NCI-H2196 treated with DMSO at 0.1 percent for 48 hours (cell line): Measurements from ENCODE around the gene PDSS2.
"Not testable (repeated sequence)": the region's sequence is repeated elsewhere in the genome, so short reads cannot be mapped to it uniquely, and the experiment has no call there.

Experiments used
- DNase-seq: peaks from one replicate; lab custom pipeline; 2025; ENCODE audit not compliant: unreplicated experiment; lab: John Stamatoyannopoulos, UW

The PDSS2 gene

DNA sequence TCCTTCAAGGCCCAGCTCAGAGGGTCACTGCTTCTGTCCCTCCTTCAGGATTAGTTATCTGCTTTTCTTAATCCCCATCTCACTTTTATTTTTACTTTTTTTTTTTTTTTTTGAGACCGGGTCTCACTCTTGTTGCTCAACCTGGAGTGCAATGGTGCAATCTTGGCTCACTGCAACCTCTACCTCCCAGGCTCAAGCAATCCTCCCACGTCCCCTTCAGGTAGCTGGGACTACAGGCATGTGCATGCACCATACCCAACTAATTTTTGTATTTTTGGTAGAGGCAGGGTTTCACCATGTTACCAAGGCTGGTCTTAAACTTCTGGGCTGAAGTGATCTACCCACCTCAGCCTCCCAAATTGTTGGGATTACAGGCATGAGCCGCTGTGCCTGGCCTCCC, 16.5 kb upstream of the PDSS2 start:
- DNase-seq = not testable (repeated sequence)

DNA sequence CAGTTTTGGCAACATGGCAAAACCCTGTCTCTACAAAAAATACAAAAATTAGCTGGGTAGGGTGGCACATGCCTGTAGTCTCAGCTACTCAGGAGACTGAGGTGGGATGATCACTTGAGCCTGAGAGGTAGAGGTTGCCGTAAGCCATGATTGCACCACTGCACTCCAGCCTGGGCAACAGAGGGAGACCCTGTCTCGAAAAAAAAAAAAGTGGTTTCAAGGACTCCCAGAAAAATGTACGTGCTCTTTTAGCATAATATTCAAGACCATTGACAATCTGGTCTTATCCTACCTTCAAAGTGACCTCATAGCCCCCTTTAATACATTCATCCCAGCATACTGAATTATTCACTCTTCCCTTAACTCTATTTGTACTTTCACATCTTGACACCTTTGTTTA, 16.0 kb upstream of the PDSS2 start:
- not testable (repeated sequence) for DNase-seq

DNA sequence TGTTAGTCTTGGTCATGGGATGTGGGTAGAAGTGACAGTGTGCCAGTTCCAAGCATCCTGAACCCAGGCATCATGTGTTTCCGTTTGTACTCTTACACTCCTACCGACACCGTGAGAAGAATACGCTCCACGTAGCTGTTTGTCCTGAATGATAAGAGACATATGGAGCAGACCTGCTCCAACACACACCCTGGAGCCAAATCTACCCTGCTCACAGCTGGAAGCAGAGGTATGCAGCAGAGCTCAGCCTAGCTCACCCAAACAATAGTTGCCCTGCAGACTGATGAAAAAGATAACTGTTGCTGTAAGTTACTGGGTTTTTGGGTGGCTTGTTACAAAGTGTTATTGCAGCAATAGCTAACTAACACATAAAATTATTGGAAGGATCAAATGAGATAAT, 14.3 kb upstream of the PDSS2 start:
- no peak for DNase-seq

DNA sequence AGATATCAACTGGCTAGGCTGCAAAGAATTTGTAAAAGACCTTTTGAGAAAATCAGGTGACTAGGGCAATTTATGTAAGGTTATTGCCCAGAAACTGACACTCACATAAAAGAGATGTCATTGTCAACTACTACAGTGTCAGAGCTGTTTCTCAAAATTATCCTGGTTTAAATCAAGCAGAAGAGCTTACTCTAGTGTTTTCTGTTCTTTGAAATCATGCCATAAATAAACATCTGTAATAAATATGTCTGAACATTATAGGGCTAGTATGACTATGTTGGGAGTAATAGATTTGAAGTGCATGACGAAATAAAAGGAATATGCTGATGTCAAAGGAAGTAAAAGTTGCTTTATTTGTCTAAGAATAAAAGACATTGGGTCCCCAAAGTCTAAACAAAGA, 11.0 kb upstream of the PDSS2 start:
- DNase-seq = no peak

DNA sequence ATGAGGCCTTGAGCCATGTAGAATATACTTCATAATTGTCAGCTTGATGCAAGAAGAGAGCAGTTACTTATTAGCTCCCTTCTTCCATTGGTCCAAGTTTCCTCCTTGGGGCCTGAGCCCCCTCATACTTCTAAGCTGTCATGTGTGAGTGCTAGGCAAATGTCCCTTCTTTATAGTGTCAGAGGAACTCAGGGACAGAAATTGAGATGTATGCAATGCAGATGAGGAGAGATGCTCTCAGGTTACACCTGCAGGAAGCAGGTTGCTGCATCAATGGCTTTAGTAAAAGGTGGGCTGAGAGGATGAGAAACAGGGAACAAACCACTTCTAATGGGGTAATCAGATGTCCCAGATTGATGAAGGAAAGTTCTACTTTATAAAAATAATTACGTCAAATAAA, 6.7 kb upstream of the PDSS2 start:
- DNase-seq = no peak

DNA sequence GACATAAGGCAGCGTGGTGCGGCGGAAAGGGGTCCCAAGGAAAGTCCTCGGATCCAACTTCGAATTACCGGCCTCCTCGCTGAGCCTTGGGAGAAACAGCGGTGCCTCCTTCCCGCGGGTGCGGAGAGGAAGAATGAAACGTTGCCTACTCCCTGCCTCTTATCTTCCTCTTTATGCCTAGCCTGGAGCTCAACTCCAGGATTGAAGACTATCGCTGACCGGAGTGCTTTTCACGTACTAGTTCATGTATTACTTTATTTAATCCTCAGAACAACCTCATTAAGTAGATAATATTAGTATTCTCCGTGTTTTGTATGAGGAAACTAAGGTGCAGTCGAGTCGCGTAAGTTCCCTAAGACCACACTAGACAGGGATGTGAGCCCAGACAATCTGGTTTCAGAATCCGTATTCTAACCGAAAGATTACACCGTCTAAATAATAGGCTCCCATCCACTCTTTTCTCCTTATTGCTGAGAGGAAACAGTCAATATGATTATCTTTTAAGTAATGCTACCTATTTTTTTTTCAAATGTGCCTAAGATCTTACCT, 793 bp upstream of the PDSS2 start:
- DNase-seq = no peak

GRCh38 chr6:107458672-107459282, 587 bp downstream of the PDSS2 start:
- DNase-seq = no peak

- DNase-seq = no peak
Observed at GRCh38 chr6:107448776-107449175, 10.6 kb downstream of the PDSS2 start.

GRCh38 chr6:107447663-107448216, 11.6 kb downstream of the PDSS2 start:
- DNase-seq = no peak

DNA sequence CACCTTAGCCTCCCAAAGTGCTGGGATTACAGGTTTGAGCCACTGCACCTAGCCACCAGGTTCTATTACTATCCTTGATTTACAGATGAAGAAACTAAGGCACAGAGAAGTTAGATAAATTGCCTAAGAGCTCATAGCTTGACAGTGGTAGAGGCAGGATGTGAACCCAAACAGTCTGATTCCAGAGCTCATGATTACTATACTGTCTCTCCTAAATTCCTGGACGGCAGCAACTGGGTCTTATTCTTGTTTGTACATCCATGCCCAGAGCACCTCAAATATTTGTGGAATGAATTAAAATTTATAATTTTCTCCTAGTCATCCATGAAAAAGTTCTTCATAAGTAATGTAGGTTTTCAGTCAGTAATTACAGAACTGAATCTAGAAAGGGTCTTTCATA, 15.1 kb downstream of the PDSS2 start:
- no peak for DNase-seq

DNA sequence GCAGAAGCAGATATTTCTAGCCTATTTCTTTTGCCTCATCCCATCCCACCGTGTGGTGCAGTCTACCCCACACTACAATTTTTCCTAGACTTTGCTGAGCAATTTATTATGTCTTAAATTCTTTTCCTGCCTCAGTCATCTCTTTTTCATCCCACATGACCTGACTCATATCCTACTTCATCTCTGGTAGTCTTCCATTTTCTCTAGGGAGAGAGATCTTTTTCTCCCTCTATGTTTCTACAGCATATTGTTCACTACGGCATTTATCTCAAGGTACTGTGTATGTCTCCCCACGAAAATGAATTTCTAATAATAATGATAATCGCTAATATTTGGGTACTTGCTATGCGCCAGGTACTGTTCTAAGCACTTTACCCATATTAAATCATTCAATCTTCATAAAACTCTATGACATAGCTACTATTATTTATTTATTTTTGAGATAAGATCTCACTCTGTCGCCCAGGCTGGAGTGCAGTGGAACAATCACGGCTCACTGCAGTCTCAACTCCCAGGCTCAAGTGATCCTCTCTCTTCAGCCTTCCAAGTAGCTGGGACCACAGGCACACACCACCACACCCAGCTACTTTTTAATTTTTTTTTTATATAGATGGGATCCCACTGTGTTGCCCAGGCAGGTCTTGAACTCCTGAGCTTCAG, 15.6 kb downstream of the PDSS2 start:
- DNase-seq = no peak

DNA sequence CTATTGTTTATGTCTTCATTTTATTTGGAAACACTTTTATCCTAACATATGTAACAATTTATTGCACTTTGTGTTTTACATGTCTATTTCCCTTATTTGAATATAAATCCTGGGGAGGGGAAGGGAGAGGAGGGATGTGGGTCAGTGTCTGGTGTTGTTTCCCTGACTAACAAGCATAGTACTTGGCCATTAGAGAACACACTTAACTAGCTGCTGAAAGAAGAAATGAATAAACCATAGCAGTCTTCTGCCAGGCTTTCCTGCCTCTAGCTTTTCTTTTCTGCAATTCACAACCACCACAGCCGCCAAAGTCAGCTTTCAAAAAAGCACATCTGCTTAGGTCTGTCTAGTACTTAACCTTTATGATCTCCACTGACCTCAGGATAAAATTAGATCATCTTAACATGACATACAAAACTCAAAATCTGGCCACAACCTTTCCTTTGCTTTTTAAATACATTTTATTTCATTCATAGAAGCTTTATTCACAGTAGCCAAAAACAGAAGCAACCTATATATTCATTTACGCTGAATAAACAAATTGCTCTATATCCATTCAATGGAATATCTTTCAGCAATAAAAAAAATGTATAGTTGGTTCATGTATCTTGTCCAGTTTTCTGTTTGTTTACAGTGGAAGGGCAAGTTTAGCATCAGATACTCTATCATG, 16.3 kb downstream of the PDSS2 start:
- no peak for DNase-seq

DNA sequence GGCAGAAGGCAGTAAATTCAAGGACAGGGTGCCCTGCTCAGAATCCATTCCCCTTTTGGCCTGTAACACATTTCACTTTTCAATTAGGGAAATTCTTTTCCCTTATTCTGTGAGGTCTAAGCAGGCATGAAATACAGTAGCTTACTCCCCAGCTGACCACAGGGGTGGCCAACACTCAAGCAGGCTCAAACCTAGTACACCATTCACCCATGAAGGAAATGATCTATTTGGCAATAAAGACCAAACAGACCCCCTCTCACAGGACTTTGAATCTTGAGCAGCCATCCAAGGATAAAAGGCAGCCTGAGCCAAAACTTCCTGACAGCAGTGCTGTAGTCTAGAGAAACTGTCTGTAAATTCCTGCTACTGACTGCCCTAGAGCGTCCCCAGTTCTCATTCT, 17.7 kb downstream of the PDSS2 start:
- no peak for DNase-seq

- no peak for DNase-seq
Observed at GRCh38 chr6:107440936-107441335, 18.4 kb downstream of the PDSS2 start.

DNA sequence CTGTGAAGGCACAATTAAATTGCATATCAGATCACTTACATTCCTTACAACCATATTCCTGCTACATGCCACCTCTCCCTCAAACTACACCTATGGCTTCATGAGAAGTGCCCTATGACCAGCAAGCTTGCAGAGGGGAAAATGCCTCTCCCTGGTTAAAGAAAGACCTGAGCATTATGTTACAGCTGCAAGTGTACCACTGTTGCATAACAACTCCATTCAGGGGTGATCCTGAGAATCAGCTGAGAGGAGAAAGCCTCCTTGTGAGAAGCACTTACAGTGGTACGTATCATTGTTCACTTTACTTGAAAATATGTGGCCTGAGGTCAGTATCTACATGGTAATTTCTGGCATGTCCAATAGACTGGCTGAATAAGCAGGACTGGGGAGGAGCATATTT, 20.0 kb downstream of the PDSS2 start:
- DNase-seq = no peak

DNA sequence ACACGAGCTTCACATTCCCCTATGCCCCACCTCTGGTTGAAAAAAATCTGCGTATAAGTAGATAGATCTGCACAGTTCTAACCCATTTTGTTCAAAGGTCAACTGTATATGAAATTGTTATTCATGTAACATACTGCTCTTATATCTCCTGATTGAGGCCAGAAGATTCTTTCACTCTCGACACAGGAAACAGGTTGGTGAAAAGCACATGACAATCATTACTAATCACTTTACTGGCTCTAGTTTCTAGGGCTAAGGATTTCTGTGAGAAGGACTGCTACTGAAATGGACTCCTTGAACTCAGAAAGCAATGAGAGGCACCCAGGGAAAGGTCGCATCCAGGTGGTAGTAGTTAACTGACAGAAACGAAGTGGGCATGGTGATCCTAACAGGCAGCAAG, 21.7 kb downstream of the PDSS2 start:
- no peak for DNase-seq

DNA sequence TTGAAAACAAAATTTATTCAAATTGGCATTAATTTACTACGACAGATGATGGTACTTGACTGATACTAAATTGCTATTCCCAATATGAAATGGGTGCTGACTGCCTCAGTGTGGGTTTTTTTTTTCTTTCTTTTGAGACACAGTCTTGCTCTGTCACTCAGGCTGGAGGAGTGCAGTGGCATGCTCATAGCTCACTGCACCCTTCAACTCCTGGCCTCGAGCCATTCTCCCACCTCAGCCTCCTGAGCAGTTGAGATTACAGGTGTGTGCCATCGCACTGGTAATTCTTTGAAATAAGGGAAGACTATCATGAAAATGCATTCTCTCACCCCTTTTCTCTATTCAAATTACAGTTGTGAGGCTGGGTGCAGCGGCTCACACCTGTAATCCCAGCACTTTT, 22.5 kb downstream of the PDSS2 start:
- no peak for DNase-seq

GRCh38 chr6:107435798-107436197, 23.6 kb downstream of the PDSS2 start:
- no peak for DNase-seq

- no peak for DNase-seq
Observed at GRCh38 chr6:107434812-107435211, 24.6 kb downstream of the PDSS2 start.

DNA sequence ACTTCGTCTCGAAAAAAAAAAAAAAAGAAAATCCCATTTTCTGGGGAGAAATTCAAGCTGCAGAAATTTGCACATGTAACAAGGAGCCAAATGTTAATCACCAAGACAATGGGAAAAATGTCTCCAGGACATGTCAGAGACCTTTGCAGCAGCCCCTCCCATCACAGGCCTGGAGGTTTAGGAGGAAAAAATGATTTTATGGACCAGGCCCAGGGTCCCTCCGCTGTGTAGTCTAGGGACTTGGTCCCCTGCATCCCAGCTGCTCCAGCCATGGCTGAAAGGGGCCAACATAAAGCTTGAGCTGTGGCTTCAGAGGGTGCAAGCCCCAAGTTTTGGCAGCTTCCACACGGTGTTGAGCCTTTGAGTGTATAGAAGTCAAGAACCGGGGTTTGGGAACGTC, 33.4 kb downstream of the PDSS2 start:
- DNase-seq = not testable (repeated sequence)

DNA sequence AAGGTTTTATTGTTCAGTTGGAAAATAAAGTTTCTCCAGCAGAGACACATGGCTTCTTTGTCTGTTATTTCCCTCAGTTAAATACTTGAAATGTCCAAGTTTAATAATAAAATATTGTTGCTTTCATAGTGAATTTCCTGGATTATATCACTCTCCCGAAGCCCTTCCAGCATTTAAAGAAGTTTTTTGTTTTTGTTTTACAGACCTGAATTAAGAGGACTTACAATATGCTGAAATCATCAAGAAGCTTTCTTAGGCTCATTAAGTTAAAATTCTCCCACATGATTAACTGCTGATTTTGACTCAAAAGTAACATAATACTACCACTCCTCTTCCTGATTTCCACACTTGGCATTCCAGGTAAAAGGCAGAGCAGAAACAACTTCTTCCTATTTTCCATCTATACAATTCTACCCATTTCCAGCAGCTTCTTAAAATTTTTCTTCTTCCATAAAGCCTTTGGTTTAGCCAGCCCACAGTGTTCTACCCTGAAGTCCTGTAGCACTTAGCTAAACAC, 35.8 kb downstream of the PDSS2 start:
- no peak for DNase-seq
